ENCODE data around the gene HSD11B1.

HSD11B1 gene

GRCh38 chr1:209755926-209756614 is 51.4 kb downstream of the HSD11B1 start, which contains the start of gene TRAF3IP3:
TSS of gene TRAF3IP3 (plus strand) at chr1:209756053. CDS start at chr1:209760040, 3,987 bp downstream.
- no peak for DNase-seq (ENCODE audit: low read depth)
- no peak for TF ChIP-seq CTCF (conservative IDR thresholded peaks at IDR 0.05; ENCODE audit: control insufficient read depth, insufficient read depth, low read depth, low read length)
- H3K4me3 ChIP-seq (ENCODE audit: control insufficient read depth, low read depth, low read length), result no peak within 1 kb of the TSS

DNA sequence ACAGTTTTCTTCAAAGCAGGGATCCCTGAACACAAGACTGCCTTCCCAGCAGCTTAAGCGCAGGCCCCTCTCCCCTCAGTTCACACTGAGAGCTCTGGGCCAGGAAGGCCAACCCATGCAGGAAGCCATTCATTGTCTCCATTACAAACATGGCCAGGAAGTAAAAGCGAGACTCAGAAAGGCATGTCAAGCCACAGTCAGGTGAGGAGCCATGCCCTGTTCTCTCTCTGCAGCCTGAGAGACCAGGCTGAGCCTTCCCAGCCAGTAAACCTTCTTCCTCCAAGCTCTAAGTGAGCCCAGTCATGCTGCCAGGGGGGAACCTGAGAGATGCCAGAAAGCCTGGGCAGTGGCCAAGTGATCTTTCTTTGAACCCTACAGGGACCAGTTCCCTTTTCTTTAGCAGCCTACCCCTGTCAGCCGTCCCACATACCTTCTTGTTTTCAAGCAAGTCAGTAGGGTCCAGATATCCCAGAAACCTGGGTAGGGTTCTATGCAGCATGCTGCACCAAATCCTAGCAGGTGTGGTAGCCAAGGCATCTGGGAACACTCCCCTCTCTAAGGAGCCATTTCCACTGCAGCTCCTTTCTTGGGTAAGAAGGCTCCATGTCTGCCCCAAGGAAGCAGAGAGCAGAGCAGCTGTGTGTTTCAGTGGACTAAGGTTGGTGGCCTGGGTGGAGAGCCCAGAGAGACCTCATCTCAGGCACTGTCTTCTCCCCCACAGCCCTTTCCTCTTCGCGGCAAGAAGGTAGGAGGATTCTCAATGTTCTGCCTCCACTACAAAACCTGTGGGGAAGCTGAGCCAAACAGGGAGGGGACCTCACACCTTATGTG is 52.2 kb downstream of the HSD11B1 start:
- TF ChIP-seq CTCF (conservative IDR thresholded peaks at IDR 0.05; ENCODE audit: control insufficient read depth, insufficient read depth, low read depth, low read length), result no peak
- no peak for DNase-seq (ENCODE audit: low read depth)
- no peak overlapping the region for H3K4me3 ChIP-seq (ENCODE audit: control insufficient read depth, low read depth, low read length)

DNA sequence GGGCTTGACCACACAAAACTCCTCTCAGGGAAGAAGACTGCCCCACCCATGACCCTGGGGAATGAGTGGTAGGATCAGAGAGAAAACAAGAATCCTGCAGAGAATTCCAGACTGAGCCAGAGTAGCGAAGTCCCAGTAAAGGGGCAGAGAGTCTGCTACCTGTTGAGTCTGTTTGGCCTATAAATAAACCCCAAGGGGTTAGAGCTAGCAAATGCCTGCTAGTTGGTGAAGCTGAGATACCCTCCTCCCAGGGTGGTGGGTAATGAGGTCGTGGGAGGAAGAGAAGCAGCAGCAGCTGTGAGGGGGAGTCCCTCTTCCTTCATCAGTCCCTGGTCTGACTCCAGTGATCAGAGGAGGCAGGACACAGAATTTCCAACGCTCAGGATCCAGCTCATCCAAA is 53.8 kb downstream of the HSD11B1 start:
- no peak overlapping the region for H3K4me3 ChIP-seq (ENCODE audit: control insufficient read depth, low read depth, low read length)
- DNase-seq (ENCODE audit: low read depth), result no peak
- TF ChIP-seq CTCF (conservative IDR thresholded peaks at IDR 0.05; ENCODE audit: control insufficient read depth, insufficient read depth, low read depth, low read length), result no peak

- no peak overlapping the region for H3K4me3 ChIP-seq (ENCODE audit: control insufficient read depth, low read depth, low read length)
- TF ChIP-seq CTCF (conservative IDR thresholded peaks at IDR 0.05; ENCODE audit: control insufficient read depth, insufficient read depth, low read depth, low read length), result no peak
- DNase-seq (ENCODE audit: low read depth), result no peak
Observed at GRCh38 chr1:209759829-209760359, 55.2 kb downstream of the HSD11B1 start.

- DNase-seq (ENCODE audit: low read depth), result no peak
- no peak for TF ChIP-seq CTCF (conservative IDR thresholded peaks at IDR 0.05; ENCODE audit: control insufficient read depth, insufficient read depth, low read depth, low read length)
- no peak overlapping the region for H3K4me3 ChIP-seq (ENCODE audit: control insufficient read depth, low read depth, low read length)
Observed at GRCh38 chr1:209761011-209761635, 56.5 kb downstream of the HSD11B1 start.

DNA sequence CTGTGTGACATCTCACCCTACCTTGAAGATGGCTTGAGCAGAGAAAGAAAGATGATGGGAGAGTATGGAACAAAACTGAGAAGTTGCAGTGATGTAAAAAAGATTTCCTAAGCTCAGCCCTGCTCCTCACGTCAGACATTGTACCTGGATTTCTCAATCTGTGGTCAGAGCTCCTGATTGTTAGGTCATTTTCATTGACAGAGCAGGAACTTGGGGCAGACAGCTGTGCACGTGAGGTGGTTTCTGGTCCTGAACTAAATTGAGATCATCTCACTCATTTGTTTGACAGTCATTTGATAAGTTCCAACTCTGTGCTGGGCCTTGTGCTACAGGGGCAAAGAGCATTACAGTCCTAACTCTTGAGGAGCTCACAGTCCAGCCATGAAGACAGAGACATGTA is 61.4 kb downstream of the HSD11B1 start:
- no peak overlapping the region for H3K4me3 ChIP-seq (ENCODE audit: control insufficient read depth, low read depth, low read length)
- TF ChIP-seq CTCF (conservative IDR thresholded peaks at IDR 0.05; ENCODE audit: control insufficient read depth, insufficient read depth, low read depth, low read length), result no peak
- DNase-seq (ENCODE audit: low read depth), result no peak
